Activated CD4-positive, alpha-beta T cell treated with anti-CD3 and anti-CD28 coated beads for 48 hours (primary cell): ENCODE data around the gene TMEM86A.
"Not testable (repeated sequence)": the region's sequence is repeated elsewhere in the genome, so short reads cannot be mapped to it uniquely, and the experiment has no call there.

Source experiments
- DNase-seq: peaks from one replicate; pipeline ENCODE4 v3.0.0-alpha.2; 2020

TMEM86A gene

DNA sequence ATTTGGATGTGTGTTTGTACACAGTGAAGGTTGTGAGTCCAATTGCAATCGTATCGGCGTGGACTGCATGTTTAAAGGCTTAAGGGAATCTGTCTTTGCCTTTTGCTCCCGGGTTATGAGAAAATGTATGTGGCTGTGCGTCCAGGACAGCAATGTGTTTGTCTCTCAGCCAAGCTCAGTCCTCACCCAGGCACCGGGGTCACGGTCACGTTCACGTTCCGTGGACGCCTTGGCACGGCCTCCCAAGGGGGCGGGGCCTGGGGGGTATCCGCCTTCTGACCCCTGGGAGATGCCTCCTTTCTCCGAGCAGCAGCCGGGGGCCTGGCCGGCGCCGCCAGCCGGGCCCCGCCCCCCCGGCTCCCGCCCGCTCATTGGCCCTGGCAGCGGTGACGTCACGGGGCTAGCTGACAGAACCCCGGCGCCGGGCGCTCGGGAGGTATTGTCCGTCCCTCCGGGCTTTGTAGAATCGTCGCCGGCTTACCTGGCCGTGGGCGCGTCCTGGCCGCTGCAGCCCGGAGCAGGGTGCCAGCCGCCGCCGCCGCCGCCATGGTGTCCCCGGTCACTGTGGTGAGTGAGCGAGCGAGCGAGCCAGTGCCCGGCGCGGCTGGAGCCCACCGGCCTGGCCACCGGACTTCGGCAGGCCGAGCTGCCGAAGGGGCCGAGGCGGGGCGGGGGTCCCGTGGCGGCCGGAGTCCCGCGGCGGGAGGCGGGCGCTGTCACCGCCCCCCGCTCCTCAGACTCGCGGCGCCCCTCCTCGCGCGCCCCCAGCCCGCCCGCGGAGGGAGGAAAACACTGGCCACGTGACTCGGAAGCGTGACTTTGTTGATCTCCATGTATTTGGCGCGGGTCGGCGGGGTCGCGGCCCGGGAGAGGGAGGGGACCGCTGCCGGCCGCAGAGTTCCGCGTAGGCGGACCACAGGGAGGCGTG lies at the start of gene TMEM86A:
TSS of gene TMEM86A (plus strand) at position 439 of the 928 bp plus-strand sequence. CDS start at position 547, 108 bp downstream.
- peak; percentile 90 for DNase-seq

DNA sequence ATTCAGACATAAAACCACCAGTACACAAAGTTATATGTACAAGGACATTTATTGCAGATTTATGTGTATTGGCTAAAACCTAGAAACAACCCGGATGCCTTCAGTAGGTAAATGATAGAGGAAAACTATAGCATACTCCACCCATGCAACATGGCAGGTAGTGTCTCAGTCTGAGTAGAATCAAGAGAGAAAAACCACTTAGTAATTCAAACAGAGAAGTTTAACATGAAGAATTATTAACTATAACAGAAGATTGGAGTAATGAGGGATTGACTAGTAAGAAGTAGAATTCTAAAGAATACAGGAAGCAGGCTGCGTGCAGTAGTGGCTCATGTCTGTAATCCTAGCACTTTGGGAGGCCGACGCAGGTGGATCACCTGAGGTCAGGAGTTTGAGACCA lies 48.2 kb upstream of the TMEM86A start:
- DNase-seq = no peak

DNA sequence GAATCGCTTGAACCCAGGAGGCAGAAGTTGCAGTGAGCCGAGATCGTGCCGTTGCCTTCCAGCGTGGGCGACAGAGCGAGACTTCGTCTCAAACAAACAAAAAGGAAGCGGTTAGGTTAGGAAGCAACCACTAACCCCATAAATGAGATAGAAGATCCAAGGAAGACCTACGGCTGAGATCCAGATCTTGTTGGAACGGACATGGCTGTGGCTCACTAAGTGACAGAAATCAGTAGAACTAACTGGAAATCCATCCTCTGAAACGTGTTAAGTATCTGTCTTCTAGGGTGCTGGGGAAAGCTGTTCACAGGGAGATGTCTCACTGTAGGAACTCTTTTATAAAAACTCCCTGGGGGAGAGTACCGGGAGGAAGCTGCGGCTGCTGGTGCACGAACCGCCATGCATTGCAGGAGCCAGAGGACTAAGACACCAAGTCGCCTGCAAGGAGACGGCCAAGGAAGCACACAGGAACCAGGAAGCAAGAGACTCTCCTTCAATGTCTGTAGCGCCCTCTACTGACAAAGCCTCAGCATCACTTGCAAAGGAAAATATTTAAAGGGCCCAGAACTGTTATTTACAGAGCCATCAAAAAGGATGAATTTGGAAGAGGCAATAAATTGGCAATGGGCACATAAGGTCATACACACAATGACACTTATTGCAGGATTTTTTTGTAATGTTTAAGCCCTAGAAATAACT lies 47.6 kb upstream of the TMEM86A start:
- DNase-seq = peak; percentile 60

GRCh38 chr11:18657673-18658072 lies 40.9 kb upstream of the TMEM86A start:
- no peak for DNase-seq

DNA sequence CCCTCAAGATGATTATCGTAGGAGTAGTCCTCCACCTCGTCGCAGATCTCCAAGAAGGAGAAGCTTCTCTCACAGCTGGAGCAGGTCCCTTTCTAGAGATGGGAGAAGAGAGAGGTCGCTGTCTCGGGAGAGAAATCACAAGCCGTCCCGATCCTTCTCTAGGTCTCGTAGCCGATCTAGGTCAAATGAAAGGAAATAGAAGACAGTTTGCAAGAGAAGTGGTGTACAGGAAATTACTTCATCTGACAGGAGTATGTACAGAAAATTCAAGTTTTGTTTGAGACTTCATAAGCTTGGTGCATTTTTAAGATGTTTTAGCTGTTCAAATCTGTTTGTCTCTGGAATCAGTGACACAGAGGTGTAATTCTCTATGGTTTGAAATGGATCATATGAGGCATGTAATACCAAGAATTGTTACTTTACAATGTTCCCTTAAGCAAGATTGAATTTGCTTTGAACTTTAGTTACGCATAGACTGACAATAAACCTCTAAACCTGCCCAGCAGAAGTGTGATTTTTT lies 33.2 kb upstream of the TMEM86A start:
- DNase-seq = not testable (repeated sequence)

GRCh38 chr11:18668131-18668530 lies 30.4 kb upstream of the TMEM86A start:
- DNase-seq = no peak

- DNase-seq = peak; percentile 25
These were observed 29.4 kb upstream of the TMEM86A start for GRCh38 chr11:18669219-18669596.

DNA sequence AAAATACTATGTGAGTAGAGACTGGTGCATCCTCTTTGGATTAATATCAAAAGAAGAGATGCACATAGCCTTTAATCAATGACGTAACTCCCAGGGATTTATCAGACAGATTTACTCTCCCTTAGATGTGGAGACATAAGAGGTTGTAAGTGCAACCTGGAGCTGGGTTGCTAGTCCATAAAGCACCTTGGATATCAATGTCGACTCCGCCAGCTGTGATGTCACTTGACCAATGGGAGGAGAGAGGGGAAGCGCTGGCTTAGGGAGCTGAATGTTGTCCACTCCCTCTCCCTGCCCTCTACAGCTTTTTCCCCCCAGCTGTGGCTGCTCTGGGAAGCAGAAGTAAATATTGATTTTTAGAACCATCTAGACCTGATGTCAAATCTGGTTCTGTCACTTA lies 28.9 kb upstream of the TMEM86A start:
- DNase-seq = no peak

GRCh38 chr11:18671246-18671645 lies 27.3 kb upstream of the TMEM86A start:
- peak; percentile 32 for DNase-seq

DNA sequence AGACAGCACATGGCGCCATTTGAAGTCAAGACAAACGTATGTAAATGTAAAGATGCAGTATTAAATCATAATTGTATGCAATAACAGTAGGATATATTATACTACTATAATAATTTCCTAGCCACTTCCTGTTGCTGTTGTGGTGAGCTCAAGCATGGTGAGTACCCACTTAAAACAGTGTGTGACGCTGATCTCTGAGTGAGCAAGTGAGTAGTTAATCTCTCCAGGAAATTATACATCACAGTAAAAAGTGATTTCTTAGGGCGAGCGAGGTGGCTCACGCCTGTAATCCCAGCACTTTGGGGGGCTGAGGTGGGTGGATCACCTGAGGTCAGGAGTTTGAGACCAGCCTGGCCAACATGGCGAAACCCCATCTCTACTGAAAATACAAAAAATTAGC lies 26.4 kb upstream of the TMEM86A start:
- peak; percentile 43 for DNase-seq

- DNase-seq = no peak
These were observed 21.8 kb upstream of the TMEM86A start for GRCh38 chr11:18676803-18677202.

- DNase-seq = no peak
These were observed 21.0 kb upstream of the TMEM86A start for GRCh38 chr11:18677560-18677959.

DNA sequence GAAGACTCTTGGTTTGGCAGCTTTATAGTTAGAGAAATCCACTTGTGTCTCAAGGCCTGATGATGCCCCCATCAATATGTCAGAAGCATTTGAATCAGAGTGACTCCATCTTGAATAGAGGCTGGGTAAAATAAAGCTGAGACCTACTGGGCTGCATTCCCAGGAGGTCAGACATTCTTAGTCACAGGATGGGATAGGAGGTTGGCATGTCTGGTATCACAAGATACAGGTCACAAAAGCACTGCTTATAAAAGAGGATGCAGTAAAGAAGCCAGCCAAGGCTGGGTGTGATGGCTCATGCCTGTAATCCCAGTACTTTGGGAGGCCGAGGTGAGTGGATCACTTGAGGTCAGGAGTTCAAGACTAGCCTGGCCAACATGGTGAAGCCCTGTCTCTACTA lies 16.6 kb upstream of the TMEM86A start:
- not testable (repeated sequence) for DNase-seq

GRCh38 chr11:18682466-18682865 lies 16.1 kb upstream of the TMEM86A start:
- no peak for DNase-seq

- no peak for DNase-seq
These were observed 14.3 kb upstream of the TMEM86A start for GRCh38 chr11:18684267-18684666.

GRCh38 chr11:18691467-18692140 lies 7.0 kb upstream of the TMEM86A start:
- not testable (repeated sequence) for DNase-seq

DNA sequence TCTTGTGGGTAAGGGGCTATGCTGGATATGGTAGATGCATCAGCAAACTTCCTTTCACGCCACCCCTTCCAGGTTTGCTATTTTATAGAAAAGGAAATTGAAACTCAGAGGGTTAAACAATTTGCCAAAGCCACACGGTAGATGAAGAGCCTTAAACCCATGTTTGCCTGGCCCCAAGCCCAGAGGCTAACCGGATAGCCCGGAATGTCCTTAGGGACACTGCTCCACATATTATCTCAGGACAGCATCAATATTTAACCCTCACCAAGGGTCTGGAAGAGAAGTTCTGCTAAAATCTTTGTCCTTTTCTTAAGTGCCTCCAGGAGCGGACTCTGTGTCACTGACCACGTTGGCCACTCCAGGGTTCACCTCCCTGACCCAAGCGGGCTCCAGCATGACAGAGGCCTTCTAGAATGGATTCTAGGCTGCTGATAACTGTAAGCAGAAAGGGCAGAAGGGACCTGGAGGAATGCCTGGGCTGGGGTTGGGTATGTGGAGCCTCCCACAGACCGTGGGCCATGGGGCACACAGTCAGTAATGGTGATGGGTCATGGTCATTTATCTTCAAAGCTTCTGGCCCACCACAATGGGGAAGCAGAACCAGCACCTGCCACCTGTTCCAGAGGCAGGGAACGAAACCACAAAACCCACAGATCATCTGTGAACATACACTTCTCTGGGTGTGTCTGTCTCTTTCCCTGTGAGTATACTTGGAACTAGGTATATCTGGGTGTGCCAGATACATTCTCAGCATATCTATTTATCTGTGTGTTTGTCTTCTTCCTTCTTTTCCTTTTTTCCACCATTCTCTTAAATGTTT lies 5.4 kb upstream of the TMEM86A start:
- DNase-seq = no peak

DNA sequence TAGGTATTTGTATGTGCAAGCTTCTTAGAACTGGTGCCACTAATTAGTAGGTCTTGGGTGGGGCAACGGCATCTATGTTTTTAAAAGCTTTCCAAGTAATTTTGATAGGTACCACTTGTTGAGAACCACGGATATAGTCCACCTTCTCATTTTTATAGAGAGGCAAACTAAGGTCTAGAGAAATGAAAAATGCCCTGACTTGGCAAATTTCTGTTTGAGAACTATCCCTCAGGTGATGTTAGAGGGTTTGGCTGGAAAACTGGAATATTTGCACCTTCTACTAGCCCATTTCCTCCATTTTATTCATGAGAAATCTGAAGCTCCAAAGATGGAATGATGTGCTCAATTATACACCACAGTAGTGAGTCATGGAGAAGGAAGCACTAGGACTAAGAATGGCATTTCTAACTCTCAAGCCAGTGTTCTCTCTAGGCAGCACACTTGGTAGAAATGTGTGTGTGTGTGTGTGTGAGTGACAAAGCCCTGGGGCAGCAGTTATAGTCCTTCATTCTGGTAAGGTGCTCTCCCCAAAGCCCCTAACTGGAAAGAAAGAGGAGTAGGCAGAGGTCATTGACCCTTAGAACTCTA lies 1.8 kb upstream of the TMEM86A start:
- DNase-seq = no peak

DNA sequence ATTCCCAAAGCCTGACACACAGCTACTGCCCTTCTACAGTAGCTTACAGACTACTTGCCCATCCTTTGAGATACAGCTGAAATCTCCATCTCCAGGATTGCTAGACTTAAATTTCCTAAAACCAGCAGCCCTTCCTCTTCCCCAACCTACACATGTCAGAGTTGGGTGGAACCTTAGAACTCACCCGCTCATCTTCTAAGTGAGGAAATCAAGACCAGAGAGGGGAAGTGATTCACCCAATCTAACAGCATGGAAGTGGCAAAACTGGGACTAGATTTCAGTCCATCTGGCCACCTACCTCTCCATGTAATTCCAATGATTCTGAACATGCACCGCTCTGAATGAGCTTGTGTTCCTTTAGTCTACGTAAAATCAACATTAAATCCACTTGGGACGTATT lies 1.0 kb upstream of the TMEM86A start:
- DNase-seq = no peak

DNA sequence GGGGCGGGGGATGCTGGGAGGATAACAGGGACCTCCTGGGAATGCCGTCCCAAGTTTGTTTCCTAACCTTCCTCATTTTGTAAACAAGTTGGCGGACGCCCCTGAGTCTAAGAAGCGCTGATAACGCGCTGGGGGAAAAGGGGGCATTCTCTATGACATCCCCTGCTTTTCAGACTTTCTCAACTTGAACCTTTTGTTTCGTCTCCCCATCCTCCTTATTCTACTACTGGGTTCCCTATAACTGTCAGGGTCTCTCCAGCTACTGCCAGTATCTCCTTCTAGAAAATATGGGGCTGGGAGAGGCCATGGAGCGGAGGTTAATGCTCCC lies 654 bp downstream of the TMEM86A start:
- DNase-seq = no peak

- DNase-seq = no peak
These were observed 1.3 kb downstream of the TMEM86A start for GRCh38 chr11:18699848-18700261.

GRCh38 chr11:18700375-18700774 lies 1.8 kb downstream of the TMEM86A start:
- no peak for DNase-seq
